ENCODE results near the gene LAMTOR5. TPM values are rescaled to one million over a fixed set of nuclear protein-coding genes. Genes with fewer than 3 reads are reported as not detected.
"Not testable (repeated sequence)": the region's sequence is repeated elsewhere in the genome, so short reads cannot be mapped to it uniquely, and the experiment has no call there.

LAMTOR5 gene
- total RNA-seq, 2 experiments from 2014 or later, result 105 to 108 TPM

- no peaks in the 10 kb centered on the region for H3K27me3 ChIP-seq (ENCODE audit: control insufficient read depth in 1 of 2, insufficient read depth in 2 of 2, low read length in 2 of 2)
- peaks cover 41% of the 10 kb centered on the region for H3K4me1 Mint-ChIP-seq (ENCODE audit: low read depth)
Observed at GRCh38 chr1:110408488-110408887, 994 bp upstream of the LAMTOR5 start.

GRCh38 chr1:110406407-110406806 lies 1.1 kb downstream of the LAMTOR5 start:
- H3K4me1 ChIP-seq (ENCODE audit: insufficient read depth, low read length), result peaks cover 24% of the 10 kb centered on the region
- peak overlapping the region; percentile 90 for H3K4me3 ChIP-seq (ENCODE audit: low read length)
- ChIA-PET POLR2A (interaction anchor here (1.0 to 1.1 kb wide), 2 partner anchors 23 to 68 kb away, joined by 4 read pairs; no protein-coding TSS in a partner anchor), CTCF (interaction anchor here (1.1 kb wide), 1 partner anchor 199 kb away, joined by 3 read pairs; no protein-coding TSS in a partner anchor)
- not testable (repeated sequence) for DNase-seq; H3K27ac ChIP-seq (ENCODE audit: low read depth in 1 of 2, low read length in 2 of 2); H3K27me3 Mint-ChIP-seq; H3K27me3 ChIP-seq (ENCODE audit: control insufficient read depth in 1 of 2, insufficient read depth in 2 of 2, low read length in 2 of 2); H3K9me3 ChIP-seq (ENCODE audit: control insufficient read depth in 1 of 2, insufficient read depth in 1 of 2, low read length in 2 of 2); H3K9me3 Mint-ChIP-seq; ATAC-seq (ENCODE audit: poor library complexity)
- intact Hi-C loops (cut with DNase I, micrococcal nuclease), result loop anchor here (2.0 to 10.0 kb wide), 2 partner anchors 68 to 728 kb away; partner anchors contain the start of gene RBM15 (in 1 of the 2)
- peaks cover 37% of the 10 kb centered on the region for H3K36me3 ChIP-seq (ENCODE audit: insufficient read depth, low read length)
- Mint-ChIP-seq H3K4me3 (peak overlapping the region; percentile 99), H3K36me3 (ENCODE audit: low read depth) (peaks cover 51% of the 10 kb centered on the region), H3K27ac (peak overlapping the region; percentile 99), H3K4me1 (ENCODE audit: low read depth) (peaks cover 37% of the 10 kb centered on the region)

More at GRCh38 chr1:110408488-110408887, 994 bp upstream of the LAMTOR5 start:
- Mint-ChIP-seq H3K36me3 (ENCODE audit: low read depth) (peaks cover 31% of the 10 kb centered on the region), H3K9me3 (no peaks in the 10 kb centered on the region), H3K27me3 (no peaks in the 10 kb centered on the region), H3K4me3 (peak overlapping the region; percentile 99), H3K27ac (peak overlapping the region; percentile 99)
- peak overlapping the region; percentile 90 for H3K4me3 ChIP-seq (ENCODE audit: low read length)
- H3K36me3 ChIP-seq (ENCODE audit: insufficient read depth, low read length), result peaks cover 16% of the 10 kb centered on the region
- no peaks in the 10 kb centered on the region for H3K9me3 ChIP-seq (ENCODE audit: control insufficient read depth in 1 of 2, insufficient read depth in 1 of 2, low read length in 2 of 2)
- no peak overlapping the region for H3K27ac ChIP-seq (ENCODE audit: low read depth in 1 of 2, low read length in 2 of 2)
- no peak for DNase-seq
- no peak for ATAC-seq (ENCODE audit: poor library complexity)
- ChIA-PET CTCF (interaction anchor here (0.6 to 2.6 kb wide), 6 partner anchors 9 to 201 kb away, joined by 3 to 13 read pairs (median 6); partner anchors contain the start of gene RBM15), POLR2A (interaction anchor here (0.9 to 3.3 kb wide), 7 partner anchors 52 to 374 kb away, joined by 3 to 61 read pairs (median 5); partner anchors contain the start of genes KCNC4, RBM15 and STRIP1)
- no peak for TF ChIP-seq CTCF (IDR thresholded peaks at IDR 0.05)
- intact Hi-C loops (cut with DNase I, micrococcal nuclease), result loop anchor here in 1 of 2 experiments (10.0 kb wide), 1 partner anchor 726 kb away; no protein-coding TSS in a partner anchor
- H3K4me1 ChIP-seq (ENCODE audit: insufficient read depth, low read length), result peaks cover 28% of the 10 kb centered on the region

GRCh38 chr1:110404401-110404800 lies 3.1 kb downstream of the LAMTOR5 start:
- no peaks in the 10 kb centered on the region for H3K9me3 ChIP-seq (ENCODE audit: control insufficient read depth in 1 of 2, insufficient read depth in 1 of 2, low read length in 2 of 2)
- Mint-ChIP-seq H3K27ac (peak overlapping the region; percentile 55), H3K36me3 (ENCODE audit: low read depth) (peaks cover 69% of the 10 kb centered on the region), H3K4me3 (peak overlapping the region; percentile 49), H3K4me1 (ENCODE audit: low read depth) (peaks cover 37% of the 10 kb centered on the region), H3K27me3 (no peaks in the 10 kb centered on the region), H3K9me3 (no peaks in the 10 kb centered on the region)
- H3K27me3 ChIP-seq (ENCODE audit: control insufficient read depth in 1 of 2, insufficient read depth in 2 of 2, low read length in 2 of 2), result no peaks in the 10 kb centered on the region
- H3K36me3 ChIP-seq (ENCODE audit: insufficient read depth, low read length), result peaks cover 49% of the 10 kb centered on the region
- ATAC-seq (ENCODE audit: poor library complexity) (no peak), DNase-seq (no peak)
- no peak for TF ChIP-seq CTCF (IDR thresholded peaks at IDR 0.05)
- ChIA-PET CTCF (interaction anchor here (0.7 to 1.6 kb wide), 3 partner anchors 11 to 1965 kb away, joined by 3 to 8 read pairs (median 3); partner anchors contain the start of gene RBM15), POLR2A (interaction anchor here (1.4 kb wide), 1 partner anchor 197 kb away, joined by 4 read pairs; no protein-coding TSS in a partner anchor)
- peaks cover 24% of the 10 kb centered on the region for H3K4me1 ChIP-seq (ENCODE audit: insufficient read depth, low read length)
- intact Hi-C loops (cut with DNase I, micrococcal nuclease), result loop anchor here in 1 of 2 experiments (10.0 kb wide), 1 partner anchor 730 kb away; no protein-coding TSS in a partner anchor
- H3K4me3 ChIP-seq (ENCODE audit: low read length), result no peak overlapping the region
- H3K27ac ChIP-seq (ENCODE audit: low read depth in 1 of 2, low read length in 2 of 2), result no peak overlapping the region

Measured in CD4-positive, alpha-beta T cell (primary cell).